ENCODE data around the gene BTF3. TPM values are rescaled to one million over a fixed set of nuclear protein-coding genes. Genes with fewer than 3 reads are reported as not detected.
"Not testable (repeated sequence)": the region's sequence is repeated elsewhere in the genome, so short reads cannot be mapped to it uniquely, and the experiment has no call there.

The BTF3 gene
- polyA plus RNA-seq, 10 donors = 1,053 to 1,550 (median 1,226) TPM

DNA sequence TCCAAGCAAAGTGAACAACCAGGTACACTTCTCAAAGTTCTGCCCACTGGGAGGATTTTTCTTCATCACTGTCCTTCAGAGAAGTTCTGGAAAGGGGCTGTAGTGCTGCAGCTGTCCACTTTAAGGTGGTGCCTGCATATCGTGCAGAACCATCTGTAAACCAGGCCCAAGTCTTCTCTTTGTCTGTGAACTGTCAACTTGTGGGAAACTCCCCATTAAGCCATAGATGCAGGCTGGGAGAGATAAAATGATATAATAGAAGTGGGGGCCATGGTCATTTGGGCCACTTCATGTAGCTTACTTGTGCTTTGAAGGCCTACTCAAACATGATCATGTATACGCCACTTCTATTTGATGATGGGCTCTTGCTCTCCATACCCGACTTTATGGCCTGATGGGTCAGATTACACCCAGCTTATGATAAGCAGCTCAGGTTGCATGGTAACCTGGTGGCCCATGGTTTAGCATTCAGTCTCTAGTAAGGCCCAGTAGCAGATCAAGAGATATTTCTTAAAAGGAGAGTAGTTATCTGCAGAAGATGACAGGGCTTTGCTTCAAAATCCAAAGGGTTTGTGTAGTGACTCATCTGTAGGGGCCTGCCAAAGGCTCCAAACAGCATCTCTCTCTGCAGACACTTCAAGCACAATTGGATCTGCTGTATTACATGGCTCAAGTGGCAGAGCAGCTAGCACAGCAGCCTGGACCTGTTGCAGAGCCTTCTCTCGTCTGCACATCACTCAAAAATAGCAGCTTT, 15.7 kb upstream of the BTF3 start:
- no peak for DNase-seq

DNA sequence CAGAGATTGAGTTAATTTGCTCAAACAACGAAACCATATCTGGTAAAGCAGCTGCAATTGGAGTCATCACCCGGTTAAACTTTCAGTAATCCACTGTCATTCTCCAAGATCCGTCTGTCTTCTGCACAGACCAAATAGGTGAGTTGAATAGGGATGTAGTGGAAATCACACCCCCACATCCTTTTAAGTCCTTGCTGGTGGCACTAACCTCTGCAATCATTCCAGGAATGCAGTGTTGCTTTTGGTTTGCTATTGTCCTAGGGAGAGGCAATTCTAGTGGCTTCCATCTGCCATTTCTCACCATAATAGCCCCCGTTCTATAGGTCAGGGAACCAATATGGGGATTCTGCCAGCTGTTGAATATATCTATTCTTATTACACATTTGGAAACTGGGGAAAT, 14.6 kb upstream of the BTF3 start:
- DNase-seq = no peak

DNA sequence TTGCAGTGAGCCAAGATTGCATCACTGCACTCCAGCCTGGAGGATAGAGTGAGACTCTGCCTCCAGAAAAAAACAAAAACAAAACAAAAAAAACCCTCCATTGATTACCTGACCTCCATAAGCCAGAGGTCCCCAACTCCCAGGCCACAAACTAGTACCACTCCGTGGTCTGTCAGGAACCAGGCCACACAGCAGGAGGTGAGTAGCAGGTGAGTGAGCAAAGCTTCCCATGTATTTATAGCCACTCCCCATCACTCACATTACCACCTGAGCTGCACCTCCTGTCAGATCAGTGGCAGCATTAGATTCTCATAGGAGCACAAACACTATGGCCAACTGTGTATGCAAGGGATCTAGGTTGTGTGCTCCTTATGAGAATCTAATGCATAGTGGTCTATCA, 13.7 kb upstream of the BTF3 start:
- no peak for DNase-seq

DNA sequence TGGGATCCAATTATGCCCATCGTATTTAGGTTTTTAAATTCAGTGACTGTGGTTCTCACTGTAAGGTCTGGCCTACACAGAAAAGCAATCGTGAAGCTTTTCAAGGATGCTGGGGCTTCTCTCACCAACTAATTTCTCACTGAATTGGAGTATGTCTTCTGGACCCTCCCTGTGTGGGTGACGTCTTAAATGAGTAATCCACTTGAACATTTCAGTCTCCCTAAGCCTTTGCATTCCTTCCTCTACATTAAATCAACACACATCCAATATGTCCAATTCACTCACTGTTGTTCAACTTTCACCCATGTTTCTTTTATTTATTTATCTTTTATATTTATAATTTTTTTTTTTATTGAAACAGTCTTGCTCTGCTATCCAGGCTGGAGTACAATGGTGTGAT, 12.5 kb upstream of the BTF3 start:
- DNase-seq = no peak

DNA sequence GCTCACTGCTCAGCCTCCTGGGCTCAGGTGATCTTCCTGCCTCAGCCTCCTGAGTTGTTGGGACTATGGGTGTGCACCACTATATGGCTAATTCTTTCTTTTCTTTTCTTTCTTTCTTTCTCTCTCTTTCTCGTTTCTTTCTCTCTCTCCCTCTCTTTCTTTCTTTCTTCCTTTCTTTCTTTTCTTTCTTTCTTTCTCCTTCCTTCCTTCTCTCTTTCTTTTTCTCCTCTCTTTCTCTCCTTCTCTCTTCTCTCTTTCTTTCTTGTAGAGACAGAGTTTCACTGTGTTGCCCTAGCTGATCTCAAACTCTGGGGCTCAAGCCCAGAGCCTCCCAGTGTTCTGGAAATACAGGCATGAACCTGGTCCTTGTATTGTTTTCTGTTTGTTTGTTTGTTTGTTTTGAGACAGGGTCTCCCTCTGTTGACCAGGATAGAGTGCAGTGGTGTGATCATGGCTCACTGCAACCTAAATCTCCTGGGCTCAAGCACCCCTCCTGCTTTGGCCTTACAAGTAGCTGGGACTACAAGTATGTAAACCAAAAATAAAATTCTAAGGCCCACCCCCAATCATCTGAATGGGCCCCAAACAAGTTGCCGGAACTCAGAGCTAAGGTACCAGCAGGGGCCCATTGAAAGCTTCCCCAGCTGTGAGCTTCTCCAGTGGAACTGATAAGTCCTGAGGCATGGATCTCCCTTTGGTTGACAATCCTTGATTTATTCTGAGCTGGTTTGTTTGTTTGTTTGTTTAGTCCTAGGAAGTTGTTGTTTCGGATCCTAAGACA, 11.9 kb upstream of the BTF3 start:
- DNase-seq = no peak

DNA sequence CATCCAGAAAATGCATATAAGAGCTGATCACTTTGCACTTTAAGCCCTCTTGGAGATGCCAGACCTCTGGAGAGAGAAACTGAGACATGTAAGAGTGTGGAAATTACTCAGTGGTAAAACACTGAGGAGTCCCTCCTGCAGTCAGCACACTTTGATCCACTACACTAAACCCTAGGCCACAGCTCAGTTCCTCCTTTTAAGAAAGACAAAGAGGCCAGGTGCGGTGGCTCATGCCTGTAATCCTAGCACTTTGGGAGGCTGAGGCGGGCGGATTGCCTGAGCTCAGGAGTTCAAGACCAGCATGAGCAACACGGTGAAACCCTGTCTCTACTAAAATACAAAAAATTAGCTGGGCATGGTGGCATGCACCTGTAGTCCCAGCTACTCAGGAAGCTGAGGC, 11.0 kb upstream of the BTF3 start:
- not testable (repeated sequence) for DNase-seq

DNA sequence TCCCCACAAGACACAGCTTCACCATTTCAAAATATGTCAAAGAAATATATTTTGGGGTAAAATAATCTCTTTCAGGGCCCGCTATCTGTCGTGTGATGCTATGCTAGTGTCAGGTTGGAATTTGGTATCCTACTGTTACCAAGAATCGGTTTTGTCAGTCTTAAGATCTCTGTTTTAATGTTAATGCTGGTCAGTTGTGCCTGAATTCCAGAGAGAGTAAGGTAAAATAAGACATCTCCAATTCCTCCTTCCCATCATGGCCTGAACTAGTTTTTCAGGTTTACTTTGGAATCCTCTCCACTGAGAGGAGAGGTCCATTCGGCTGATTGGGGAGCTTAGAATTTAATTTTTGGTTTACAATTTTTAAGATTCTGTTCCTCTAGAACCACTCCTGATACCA, 10.4 kb upstream of the BTF3 start:
- DNase-seq = no peak

DNA sequence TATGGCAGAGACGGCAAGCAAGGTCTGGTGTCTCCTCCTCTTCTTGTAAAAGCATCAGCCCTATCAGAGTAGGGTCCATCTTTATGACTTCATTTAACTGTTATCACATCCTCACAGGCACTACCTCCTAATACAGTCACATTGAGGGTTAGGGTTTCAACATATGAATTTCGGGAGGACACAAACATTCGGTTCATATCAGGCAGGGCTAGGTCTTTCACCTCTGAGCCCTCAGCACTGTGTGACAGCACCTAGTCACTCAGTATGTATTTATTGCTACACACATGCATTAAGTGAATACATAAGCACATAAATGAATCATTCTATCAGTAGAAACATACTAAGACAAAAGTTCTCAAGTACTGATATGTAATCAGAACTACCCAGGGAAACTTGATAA, 9.4 kb upstream of the BTF3 start:
- no peak for DNase-seq

DNA sequence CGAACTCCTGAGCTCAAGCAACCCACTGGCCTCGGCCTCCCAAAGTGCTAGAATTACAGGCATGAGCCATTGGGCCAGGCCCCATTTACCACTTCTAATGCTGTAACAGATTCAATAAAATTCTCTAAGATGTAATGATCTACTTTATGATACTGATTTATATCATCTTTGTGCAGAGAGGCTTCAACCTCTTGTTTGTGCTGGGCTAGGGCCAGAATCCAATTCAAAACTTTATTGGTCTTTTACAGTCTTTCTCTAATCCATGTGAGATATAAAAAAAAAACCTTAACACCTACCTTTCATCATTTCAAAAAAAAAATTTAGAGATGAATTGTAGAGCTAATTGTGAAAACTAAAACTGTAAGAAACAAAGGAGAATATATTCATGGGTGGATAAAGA, 8.2 kb upstream of the BTF3 start:
- DNase-seq = no peak

DNA sequence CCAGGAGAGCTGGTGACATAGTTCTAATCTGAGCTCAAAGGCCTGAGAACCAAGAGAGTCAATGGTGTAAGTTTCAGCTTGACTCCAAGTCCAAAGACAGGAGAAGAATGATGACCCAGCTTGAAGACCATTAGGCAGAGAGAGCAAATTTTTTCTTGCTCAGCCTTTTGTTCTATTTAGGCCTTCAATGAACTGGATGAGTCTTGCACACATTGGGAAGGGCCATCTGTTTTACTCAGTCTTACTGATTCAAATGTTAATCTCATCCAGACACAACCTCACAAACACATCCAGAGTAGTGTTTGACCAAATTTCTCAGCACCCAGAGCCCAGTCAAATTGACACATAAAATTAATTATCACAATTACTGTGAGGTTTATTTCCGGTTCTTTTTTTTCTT, 7.1 kb upstream of the BTF3 start:
- DNase-seq = no peak

DNA sequence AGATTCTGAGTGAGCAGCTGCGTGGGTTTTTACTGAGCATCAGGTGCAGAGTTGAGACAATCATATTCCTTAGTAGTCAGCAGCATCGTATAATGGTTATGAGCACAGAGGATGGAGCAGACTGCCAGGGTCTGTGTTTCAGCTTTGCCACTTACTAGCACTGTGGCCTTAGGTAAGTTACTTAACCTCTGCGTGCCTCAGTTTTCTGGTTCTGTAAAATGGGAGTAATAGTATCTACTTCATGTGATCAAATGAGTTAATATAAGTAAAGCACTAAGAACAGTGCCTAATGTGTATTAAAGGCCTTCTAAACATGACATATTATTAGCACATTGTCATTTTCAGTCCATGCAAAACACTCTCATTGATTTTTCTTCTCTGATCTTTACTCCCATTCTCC, 4.8 kb upstream of the BTF3 start:
- DNase-seq = no peak

DNA sequence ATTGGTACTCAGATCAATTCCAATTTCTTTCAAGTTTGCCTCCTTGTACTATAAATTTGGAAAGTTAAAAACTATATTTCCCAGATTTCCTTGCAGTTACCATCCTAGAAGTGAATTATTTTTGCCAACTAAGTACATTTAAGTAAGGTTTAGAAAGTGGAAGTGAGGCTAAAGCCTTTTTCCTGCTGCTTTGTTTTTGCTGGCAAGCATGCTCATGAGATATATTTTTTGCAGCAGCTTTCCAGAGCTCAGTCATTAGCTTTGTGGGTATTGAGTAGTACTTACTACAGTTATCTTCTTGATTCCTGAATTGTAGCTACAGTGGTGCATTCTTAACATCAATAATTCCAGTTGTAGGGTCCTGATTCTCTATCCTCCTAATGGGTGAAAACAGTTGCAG, 3.5 kb upstream of the BTF3 start:
- DNase-seq = no peak

DNA sequence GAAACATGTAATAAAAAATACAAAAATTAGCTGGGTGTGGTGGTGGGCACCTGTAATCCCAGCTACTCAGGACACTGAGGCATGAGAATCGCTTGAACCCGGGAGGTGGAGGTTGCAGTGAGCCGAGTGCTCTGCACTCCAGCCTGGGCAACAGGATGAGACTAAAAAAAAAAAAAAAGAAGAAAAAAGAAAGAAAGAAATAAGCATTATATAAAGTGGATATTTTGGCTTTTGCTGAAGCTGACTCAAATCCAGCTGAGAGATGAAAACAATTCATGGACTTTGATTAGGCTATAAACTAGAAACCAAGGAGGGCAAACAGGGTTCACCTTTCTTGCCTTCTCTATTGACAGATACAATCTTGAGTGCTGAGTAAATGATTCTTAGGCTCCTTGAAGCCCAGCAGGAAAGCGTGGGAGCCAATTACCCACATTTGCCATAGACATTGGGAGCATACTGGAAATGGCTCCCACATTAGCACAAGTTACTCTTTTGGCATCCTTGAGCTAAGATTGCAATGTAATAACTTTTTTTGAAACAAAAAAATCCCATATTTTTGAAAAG, 2.4 kb upstream of the BTF3 start:
- no peak for DNase-seq

DNA sequence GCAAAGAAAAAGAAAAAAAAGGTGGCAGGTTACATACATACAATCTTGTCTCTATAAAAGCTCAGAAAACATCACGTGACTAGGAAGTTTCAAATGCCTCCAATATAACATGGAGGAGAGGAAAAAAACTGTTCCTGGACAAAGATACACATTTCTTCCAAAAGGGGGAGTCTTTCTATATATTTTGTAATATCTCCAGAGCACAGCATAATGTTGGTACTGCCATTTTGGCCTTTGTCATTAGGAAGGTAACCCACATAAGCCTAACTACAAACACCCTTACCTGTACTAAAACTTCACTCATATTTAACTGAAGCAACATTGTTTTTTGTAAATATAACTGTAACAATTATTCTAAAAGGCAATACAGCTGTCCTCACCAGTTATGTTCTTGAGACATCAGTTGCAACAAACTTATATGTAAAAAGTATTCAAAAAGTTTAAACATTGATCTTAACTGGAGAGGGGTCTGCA, 1.2 kb upstream of the BTF3 start:
- DNase-seq = peak; percentile 15 to 50 (median 35)

DNA sequence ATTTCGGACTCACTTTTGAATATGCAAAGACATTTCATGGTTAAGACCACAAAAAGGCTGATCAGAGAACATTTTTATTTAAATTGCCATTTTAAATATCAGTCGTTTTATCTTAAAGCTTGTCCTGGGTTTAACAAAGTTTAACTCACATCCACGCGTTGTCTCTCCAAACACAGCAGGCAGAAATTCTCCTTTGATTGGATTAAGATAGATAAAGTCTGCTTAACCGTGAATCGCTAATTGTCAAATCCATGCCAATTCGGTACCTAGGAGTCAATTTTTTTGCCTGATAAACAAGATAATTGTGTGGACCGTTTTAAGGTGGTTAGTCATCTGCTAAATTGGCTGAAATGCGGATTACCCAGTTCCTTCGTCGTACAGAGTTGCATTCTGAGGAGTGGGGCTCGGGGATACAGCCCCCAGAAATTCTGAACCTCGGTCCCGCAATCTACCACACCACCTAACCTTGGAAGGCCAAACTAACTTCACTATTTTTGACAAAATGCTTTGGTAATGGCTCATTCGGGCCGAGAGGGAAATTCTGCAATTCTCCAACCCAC, 665 bp upstream of the BTF3 start:
- DNase-seq = peak in 1 of 3 donors; percentile 13

DNA sequence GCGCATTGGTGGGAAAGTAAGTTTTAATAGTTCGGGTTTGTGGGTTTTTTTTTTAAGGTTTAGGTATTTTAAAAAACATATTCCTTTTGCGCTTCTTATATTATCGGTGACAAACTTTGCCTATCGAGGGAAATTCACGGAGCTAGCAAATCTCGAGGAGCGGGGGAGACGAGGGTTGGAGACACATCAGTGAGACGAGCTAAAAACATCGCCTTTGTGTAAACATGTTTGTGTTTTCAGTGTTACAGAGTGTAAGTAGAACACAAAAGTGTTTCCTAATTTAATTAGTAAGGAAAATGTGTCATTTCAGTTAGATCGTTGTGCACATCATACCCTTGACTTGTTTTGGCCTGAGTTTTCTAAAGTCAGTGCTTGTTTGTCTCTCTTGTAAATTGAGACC, 945 bp downstream of the BTF3 start:
- peak in 1 of 3 donors; percentile 21 for DNase-seq

DNA sequence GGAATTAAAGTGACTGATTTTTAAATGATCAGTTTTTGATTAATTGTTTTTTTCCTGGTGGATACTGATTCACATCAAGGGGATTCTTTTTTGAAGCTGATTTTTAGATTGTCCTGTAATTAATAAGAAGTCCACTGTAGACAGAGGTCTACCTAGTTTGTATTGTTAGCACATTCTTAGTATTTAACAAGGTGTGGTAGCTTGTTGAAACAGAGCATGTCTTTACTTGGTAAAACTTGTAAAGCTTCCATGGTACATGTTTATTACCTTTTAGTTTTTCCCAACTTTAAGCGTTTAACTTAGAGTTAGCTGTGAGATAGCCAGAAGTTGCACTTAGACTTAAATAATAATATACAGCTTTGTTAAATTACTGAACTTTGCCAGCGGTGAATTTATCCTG, 1.5 kb downstream of the BTF3 start:
- no peak for DNase-seq

DNA sequence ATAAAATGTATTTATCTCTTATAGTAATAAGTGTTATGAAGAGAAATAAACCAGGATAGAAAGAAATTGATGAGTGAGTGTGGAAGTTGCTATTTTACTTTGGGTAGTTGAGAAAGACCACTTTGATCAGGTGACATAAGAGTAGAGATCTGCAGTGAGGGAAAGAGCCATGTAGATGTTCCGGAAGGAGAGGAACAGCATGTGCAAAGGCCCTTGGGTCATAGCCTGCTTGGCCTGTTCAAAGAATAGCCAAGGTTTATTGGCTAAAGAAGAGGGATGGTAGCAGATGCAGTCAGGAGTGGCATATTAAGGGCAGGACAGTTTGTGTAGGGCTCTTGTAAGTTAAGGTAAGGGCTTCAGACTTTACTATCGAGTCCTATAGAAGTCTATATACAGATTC, 3.2 kb downstream of the BTF3 start:
- no peak for DNase-seq

DNA sequence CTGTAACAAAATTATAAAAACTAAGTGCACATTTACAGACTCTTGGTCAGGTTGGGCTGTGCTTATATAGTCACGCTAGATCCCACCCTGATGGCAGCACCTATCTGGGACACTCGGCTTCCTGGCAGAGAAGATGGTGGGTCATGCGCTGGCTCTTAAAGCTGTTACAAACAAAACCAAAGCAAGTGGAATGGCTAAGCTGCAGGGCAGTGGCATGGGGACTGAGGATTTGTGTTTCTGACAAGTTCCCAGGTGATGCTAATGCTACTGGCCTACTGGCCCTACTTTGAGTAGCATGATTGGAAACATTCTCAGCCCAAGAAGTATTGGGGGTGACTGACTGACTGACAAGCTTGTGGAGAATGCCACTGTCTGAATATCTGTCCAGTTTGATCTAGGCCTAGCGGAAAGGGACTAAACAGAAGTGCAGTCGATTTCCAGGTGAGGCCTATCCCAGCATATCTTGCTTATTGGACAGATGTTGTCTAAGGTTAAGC, 8.3 kb downstream of the BTF3 start:
- DNase-seq = no peak

DNA sequence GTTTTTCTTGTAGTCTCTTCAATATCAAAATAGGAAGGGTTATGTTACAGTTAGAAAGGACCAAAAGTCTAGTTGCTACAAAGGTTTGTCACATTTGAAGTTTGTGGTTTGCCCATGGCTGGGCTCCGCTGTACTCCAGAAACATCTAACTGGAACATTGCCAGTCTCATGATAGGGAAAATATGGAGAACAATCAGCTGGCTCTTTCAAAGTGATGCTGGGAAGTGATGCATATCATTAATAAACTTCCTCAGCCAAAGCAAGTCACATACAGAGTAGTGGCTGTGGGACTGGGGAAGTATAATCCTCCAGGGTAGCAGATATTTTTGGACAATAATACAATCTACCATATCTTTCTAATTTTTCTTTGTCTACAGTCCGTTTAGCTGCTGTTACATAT, 8.8 kb downstream of the BTF3 start:
- no peak for DNase-seq

DNA sequence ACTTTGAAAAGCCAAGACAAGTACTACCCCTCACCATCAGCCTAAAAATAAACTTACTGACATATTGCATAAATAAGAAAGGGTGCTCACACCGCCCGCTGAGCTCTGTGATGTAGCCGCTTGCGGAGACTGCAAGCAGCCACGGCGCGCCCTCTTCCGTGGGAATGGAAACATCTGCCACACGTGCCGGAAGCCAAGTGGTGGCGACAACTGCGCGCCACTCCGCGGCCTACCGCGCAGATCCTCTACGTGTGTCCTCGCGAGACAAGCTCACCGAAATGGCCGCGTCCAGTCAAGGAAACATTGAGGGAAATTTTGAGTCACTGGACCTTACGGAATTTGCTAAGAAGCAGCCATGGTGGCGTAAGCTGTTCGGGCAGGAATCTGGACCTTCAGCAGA, 10.3 kb downstream of the BTF3 start:
- DNase-seq = not testable (repeated sequence)

DNA sequence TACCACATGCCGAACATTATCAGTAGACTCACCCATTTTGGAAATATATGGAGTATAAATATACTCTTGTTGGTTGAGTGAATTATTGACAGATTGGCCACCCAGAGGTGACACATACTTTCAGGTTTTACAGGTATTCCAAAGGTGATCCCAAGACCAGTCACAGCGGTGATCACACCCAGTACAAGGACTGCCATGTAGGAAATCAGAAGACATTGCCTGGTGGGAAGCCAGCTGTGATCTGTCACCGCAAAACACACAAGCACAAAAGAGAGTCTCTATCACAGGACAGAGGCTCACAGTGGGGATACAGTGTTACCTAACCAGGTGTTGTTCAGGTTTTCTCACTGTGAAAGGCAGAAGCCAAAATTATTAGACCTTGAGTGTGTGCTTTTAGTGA, 15.8 kb downstream of the BTF3 start:
- DNase-seq = no peak

DNA sequence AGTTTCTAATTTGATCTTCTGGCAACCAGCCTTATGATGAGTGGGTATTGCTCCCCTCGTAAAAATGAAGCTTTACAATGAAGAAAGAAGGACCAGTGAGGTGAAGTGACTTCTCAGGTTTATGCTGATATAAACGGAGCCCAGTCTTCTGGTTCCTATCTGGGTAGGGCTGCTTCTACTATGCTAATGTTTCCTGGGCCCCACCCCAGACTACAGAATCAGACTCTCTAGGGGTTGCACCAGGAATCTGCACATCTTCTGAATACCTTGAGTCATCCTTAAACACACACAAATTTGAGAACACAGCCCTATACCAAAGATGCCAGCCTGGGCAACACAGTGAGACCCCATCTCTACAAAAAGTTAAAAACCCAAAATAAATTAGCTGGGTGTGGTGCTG, 16.2 kb downstream of the BTF3 start:
- DNase-seq = no peak
